GM12878 (cell line): ENCODE measurements around the gene ENDOV.

ENCODE experiments used
- TF ChIP-seq, protein P1 (sequence below): fragments of 450-650 bp; IDR thresholded peaks from 2 replicates; pipeline ENCODE4 v1.6.1; 2017; ENCODE audit warnings: mild to moderate bottlenecking, low read depth, inconsistent platforms; ENCODE audit not compliant: poor library complexity, severe bottlenecking
- TF ChIP-seq, protein P2 (sequence below), 3 experiments: IDR thresholded peaks in 2 of 3; conservative IDR thresholded peaks in 1 of 3; 2 replicates each; pipeline ENCODE4 v1.5.1; 2011; ENCODE audit warnings: low read depth in 3 of 3, low read length in 3 of 3, mild to moderate bottlenecking in 3 of 3, control low read depth in 2 of 3, moderate library complexity in 2 of 3, inconsistent platforms in 1 of 3, mixed read lengths in 1 of 3; ENCODE audit not compliant: control insufficient read depth in 2 of 3, insufficient read depth in 1 of 3; ENCODE audit errors: extremely low read depth in 1 of 3

DNA sequence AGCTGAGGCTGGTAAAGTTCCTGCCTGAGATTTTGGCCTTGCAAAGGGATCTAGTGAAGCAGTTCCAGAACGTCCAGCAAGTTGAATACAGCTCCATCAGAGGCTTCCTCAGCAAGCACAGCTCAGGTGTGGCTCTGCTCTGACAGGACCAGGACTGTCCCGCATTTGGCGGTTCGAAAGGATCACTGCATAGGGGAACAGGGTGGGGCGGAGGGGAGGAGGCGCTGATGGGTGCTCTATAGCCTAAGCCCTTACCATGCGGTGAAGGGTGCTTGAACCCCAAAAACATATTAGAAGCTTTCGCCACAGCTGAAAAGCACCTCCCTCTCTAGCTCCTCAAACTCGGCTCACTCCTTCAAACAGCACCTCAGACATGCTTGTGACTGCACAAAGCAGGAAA, 29.9 kb upstream of the ENDOV start:
- TF ChIP-seq, protein P1, sequence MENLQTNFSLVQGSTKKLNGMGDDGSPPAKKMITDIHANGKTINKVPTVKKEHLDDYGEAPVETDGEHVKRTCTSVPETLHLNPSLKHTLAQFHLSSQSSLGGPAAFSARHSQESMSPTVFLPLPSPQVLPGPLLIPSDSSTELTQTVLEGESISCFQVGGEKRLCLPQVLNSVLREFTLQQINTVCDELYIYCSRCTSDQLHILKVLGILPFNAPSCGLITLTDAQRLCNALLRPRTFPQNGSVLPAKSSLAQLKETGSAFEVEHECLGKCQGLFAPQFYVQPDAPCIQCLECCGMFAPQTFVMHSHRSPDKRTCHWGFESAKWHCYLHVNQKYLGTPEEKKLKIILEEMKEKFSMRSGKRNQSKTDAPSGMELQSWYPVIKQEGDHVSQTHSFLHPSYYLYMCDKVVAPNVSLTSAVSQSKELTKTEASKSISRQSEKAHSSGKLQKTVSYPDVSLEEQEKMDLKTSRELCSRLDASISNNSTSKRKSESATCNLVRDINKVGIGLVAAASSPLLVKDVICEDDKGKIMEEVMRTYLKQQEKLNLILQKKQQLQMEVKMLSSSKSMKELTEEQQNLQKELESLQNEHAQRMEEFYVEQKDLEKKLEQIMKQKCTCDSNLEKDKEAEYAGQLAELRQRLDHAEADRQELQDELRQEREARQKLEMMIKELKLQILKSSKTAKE: no peak
- TF ChIP-seq, protein P2, sequence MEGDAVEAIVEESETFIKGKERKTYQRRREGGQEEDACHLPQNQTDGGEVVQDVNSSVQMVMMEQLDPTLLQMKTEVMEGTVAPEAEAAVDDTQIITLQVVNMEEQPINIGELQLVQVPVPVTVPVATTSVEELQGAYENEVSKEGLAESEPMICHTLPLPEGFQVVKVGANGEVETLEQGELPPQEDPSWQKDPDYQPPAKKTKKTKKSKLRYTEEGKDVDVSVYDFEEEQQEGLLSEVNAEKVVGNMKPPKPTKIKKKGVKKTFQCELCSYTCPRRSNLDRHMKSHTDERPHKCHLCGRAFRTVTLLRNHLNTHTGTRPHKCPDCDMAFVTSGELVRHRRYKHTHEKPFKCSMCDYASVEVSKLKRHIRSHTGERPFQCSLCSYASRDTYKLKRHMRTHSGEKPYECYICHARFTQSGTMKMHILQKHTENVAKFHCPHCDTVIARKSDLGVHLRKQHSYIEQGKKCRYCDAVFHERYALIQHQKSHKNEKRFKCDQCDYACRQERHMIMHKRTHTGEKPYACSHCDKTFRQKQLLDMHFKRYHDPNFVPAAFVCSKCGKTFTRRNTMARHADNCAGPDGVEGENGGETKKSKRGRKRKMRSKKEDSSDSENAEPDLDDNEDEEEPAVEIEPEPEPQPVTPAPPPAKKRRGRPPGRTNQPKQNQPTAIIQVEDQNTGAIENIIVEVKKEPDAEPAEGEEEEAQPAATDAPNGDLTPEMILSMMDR (IDR thresholded peaks at IDR 0.05 in 2 of 3, conservative IDR thresholded peaks at IDR 0.05 in 1 of 3; ENCODE audit: control insufficient read depth in 2 of 3, extremely low read depth in 1 of 3, insufficient read depth in 1 of 3, low read depth in 3 of 3, low read length in 3 of 3): no peak
